Measurements from ENCODE around the gene SCAPER. TPM values are rescaled to one million over a fixed set of nuclear protein-coding genes. Genes with fewer than 3 reads are reported as not detected.
"Not testable (repeated sequence)": the region's sequence is repeated elsewhere in the genome, so short reads cannot be mapped to it uniquely, and the experiment has no call there.

Gene SCAPER
- polyA plus RNA-seq, 2 of the 4 experiments (the other 2 are of a cell fraction) = 4.9 to 5.5 TPM

GRCh38 chr15:76711351-76711827 lies 193.8 kb downstream of the SCAPER start:
- no peak overlapping the region for H3K27ac ChIP-seq
- no peaks in the 10 kb centered on the region for H3K9me3 ChIP-seq
- CTCF ChIA-PET = no interaction called here
- no peak overlapping the region for H3K4me2 ChIP-seq
- ATAC-seq (no peak), DNase-seq (ENCODE audit: low read depth in 1 of 2, low spot score in 1 of 2) (no peak), FAIRE-seq (no peak)
- H3K4me3 ChIP-seq = no peak overlapping the region
- POLR2A ChIA-PET = no interaction called here
- H3K4me1 ChIP-seq = no peaks in the 10 kb centered on the region
- WGBS (ENCODE audit: missing lambda C conversion rate) = 75% methylated on average over 2 of the region's 2 CpGs
- TF ChIP-seq HMGXB4 (CRISPR knock-in tag; IDR thresholded peaks at IDR 0.05; ENCODE audit: borderline replicate concordance) = no peak
- TF ChIP-seq KDM1A (IDR thresholded peaks at IDR 0.05; ENCODE audit: low read depth) = no peak

- H3K4me1 ChIP-seq; POLR2A ChIA-PET; H3K4me2 ChIP-seq; CTCF ChIA-PET; H3K9me3 ChIP-seq; ATAC-seq; FAIRE-seq; H3K27ac ChIP-seq; DNase-seq (ENCODE audit: low read depth in 1 of 2, low spot score in 1 of 2); H3K4me3 ChIP-seq: not testable (repeated sequence)
- 98% methylated on average over 1 of the region's 1 CpG for WGBS (ENCODE audit: missing lambda C conversion rate)
These were observed 201.1 kb downstream of the SCAPER start for GRCh38 chr15:76704032-76704431.

GRCh38 chr15:76696840-76697239 lies 208.3 kb downstream of the SCAPER start:
- Histone ChIP-seq H3K27ac (no peak overlapping the region), H3K4me1 (no peaks in the 10 kb centered on the region), H3K4me3 (no peak overlapping the region), H3K4me2 (no peak overlapping the region), H3K9me3 (no peaks in the 10 kb centered on the region)
- ATAC-seq (no peak), DNase-seq (ENCODE audit: low read depth in 1 of 2, low spot score in 1 of 2) (no peak), FAIRE-seq (no peak)
- POLR2A ChIA-PET = no interaction called here
- no peak for TF ChIP-seq POLR2A (IDR thresholded peaks at IDR 0.05; ENCODE audit: low read length)
- TF ChIP-seq MAX (IDR thresholded peaks at IDR 0.05) = no peak
- TF ChIP-seq ZFP36 (IDR thresholded peaks at IDR 0.05; ENCODE audit: borderline replicate concordance, partially characterized antibody) = no peak
- no peak for TF ChIP-seq RARB (CRISPR knock-in tag; IDR thresholded peaks at IDR 0.05)
- no peak for TF ChIP-seq ZSCAN20 (CRISPR knock-in tag; IDR thresholded peaks at IDR 0.05)
- no peak for TF ChIP-seq CBX2 (IDR thresholded peaks at IDR 0.05; ENCODE audit: borderline replicate concordance, low read depth)
- TF ChIP-seq PHF8 (IDR thresholded peaks at IDR 0.05; ENCODE audit: borderline replicate concordance, low read depth) = no peak
- no peak for TF ChIP-seq CHD2 (IDR thresholded peaks at IDR 0.05; ENCODE audit: low read length, partially characterized antibody)
- CTCF ChIA-PET = interaction anchor here (1.4 kb wide), 1 partner anchor 14 kb away, joined by 6 read pairs; no protein-coding TSS in a partner anchor

- H3K4me2 ChIP-seq; FAIRE-seq; H3K4me3 ChIP-seq; POLR2A ChIA-PET; H3K4me1 ChIP-seq; ATAC-seq; H3K9me3 ChIP-seq; DNase-seq (ENCODE audit: low read depth in 1 of 2, low spot score in 1 of 2); H3K27ac ChIP-seq; CTCF ChIA-PET: not testable (repeated sequence)
- 94% methylated on average over 1 of the region's 1 CpG for WGBS (ENCODE audit: missing lambda C conversion rate)
These were observed 212.6 kb downstream of the SCAPER start for GRCh38 chr15:76692546-76692945.

GRCh38 chr15:76687592-76687991 lies 217.5 kb downstream of the SCAPER start:
- DNase-seq (ENCODE audit: low read depth in 1 of 2, low spot score in 1 of 2); H3K4me3 ChIP-seq; POLR2A ChIA-PET; CTCF ChIA-PET; FAIRE-seq; H3K4me2 ChIP-seq; ATAC-seq; H3K27ac ChIP-seq; H3K9me3 ChIP-seq; H3K4me1 ChIP-seq: not testable (repeated sequence)
- 88% methylated on average over 4 of the region's 4 CpGs for WGBS (ENCODE audit: missing lambda C conversion rate)

- no peak for FAIRE-seq
- H3K9me3 ChIP-seq = no peaks in the 10 kb centered on the region
- no peak overlapping the region for H3K27ac ChIP-seq
- no peak for ATAC-seq
- 73% methylated on average over 2 of the region's 2 CpGs for WGBS (ENCODE audit: missing lambda C conversion rate)
- ChIA-PET POLR2A (no interaction called here), CTCF (no interaction called here)
- DNase-seq (ENCODE audit: low read depth in 1 of 2, low spot score in 1 of 2) = no peak
- no peak overlapping the region for H3K4me3 ChIP-seq
- no peaks in the 10 kb centered on the region for H3K4me1 ChIP-seq
- H3K4me2 ChIP-seq = no peak overlapping the region
- TF ChIP-seq HOXA7 (CRISPR knock-in tag; IDR thresholded peaks at IDR 0.05) (no peak), EHMT2 (IDR thresholded peaks at IDR 0.05; ENCODE audit: low read depth) (no peak), POLR2A (IDR thresholded peaks at IDR 0.05; ENCODE audit: low read length) (no peak), MAX (IDR thresholded peaks at IDR 0.05) (no peak), FOSL2 (IDR thresholded peaks at IDR 0.05) (no peak), FOSL2 (CRISPR knock-in tag; IDR thresholded peaks at IDR 0.05) (no peak), HMGXB4 (CRISPR knock-in tag; IDR thresholded peaks at IDR 0.05; ENCODE audit: borderline replicate concordance) (no peak), RFX5 (IDR thresholded peaks at IDR 0.05) (no peak), JUNB (IDR thresholded peaks at IDR 0.05) (no peak), ELK1 (IDR thresholded peaks at IDR 0.05; ENCODE audit: low read depth, low read length) (no peak)
These were observed 221.1 kb downstream of the SCAPER start for GRCh38 chr15:76684002-76684401.

All from A549 (cell line).